HUES64 (cell line): ENCODE results near the gene ZNF365. TPM values are rescaled to one million over a fixed set of nuclear protein-coding genes. Genes with fewer than 3 reads are reported as not detected.

Source experiments
- H3K27ac ChIP-seq: 2 replicates; pipeline ENCODE4 v1.7.0; 2013; ENCODE audit warnings: low read depth, low read length, inconsistent platforms
- H3K27me3 ChIP-seq: 2 replicates; pipeline ENCODE4 v1.6.1; 2013; ENCODE audit warnings: mild to moderate bottlenecking, low read length; ENCODE audit not compliant: insufficient read depth
- H3K36me3 ChIP-seq: 2 replicates; pipeline ENCODE4 v1.6.1; 2013; ENCODE audit warnings: mild to moderate bottlenecking, low read length; ENCODE audit not compliant: insufficient read depth
- H3K4me1 ChIP-seq: 2 replicates; pipeline ENCODE4 v1.6.1; 2013; ENCODE audit warnings: mild to moderate bottlenecking, low read length, moderate library complexity; ENCODE audit not compliant: insufficient read depth
- H3K4me3 ChIP-seq: 2 replicates; pipeline ENCODE4 v1.5.1; 2013; ENCODE audit warnings: mild to moderate bottlenecking, low read length, moderate library complexity
- H3K9ac ChIP-seq: 2 replicates; pipeline ENCODE4 v1.6.1; 2013; ENCODE audit warnings: mild to moderate bottlenecking, low read depth, low read length
- H3K9me3 ChIP-seq: 2 replicates; pipeline ENCODE4 v1.6.1; 2013; ENCODE audit warnings: low read depth, low read length; ENCODE audit not compliant: insufficient read depth
- WGBS: fragments of 150-250, 120-280 bp; methylation state at CpG from one replicate; pipeline ENCODE4 v1.1.7; 2013; ENCODE audit warnings: missing lambda C conversion rate; 5-methylcytosine and 5-hydroxymethylcytosine counted together
- polyA plus RNA-seq, 2 experiments: library from polyadenylated mRNA; stranded (reverse); fragments of 50-300 nt; gene quantifications; one replicate each; pipeline ENCODE4 v1.2.3, GENCODE V29; 2013

The ZNF365 gene, protein sequence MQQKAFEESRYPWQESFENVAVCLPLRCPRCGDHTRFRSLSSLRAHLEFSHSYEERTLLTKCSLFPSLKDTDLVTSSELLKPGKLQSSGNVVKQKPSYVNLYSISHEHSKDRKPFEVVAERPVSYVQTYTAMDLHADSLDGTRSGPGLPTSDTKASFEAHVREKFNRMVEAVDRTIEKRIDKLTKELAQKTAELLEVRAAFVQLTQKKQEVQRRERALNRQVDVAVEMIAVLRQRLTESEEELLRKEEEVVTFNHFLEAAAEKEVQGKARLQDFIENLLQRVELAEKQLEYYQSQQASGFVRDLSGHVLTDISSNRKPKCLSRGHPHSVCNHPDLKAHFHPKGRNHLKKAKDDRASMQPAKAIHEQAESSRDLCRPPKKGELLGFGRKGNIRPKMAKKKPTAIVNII
- 0.15 TPM for polyA plus RNA-seq (2013, experiment 1 of 2)
- 0.19 TPM for polyA plus RNA-seq (2013, experiment 2 of 2)

DNA sequence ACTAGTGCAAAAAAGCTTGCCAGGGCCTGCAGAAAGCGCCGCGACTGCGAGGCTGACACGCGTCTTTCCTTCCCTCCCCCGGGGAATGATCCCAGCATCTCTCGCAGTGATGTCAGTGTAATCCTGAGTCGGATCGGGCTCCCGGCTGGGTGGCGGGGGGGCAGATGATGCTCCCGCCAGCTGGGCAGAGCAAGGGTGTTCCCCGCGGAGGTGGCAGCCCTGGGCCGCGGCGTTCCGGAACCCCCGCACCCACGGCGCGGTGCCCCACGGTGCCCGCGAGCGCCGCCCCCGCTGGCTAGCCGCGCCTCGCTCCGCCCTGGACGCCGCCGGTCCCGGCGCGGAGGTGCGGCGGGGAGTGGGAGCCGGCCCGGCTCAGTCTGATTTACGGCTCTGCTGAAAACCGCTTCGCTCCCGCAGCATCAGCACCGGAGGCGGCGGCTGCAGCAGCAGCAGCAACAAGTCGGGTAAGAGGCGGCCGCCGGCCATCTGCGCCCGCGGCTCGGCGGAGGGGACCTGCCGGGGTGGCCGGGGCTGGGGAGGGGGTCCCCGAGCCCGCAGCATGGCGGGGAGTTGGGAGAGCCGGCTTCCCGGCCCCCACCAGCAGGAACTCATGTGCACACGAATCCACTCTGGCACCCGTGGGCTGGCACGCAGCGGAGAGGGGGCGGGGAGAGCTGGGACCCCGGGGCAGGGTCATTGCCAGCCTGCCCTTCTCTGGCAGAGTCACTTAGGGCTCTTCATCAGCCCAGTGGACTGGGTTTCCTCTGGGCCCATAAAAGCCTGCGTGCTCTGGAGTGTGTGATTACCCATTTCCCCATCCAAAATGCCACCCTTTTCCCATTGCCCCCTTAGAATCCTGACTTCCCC is at the start of gene ZNF365:
TSS of gene ZNF365 (plus strand) at position 375 of the 867 bp plus-strand sequence. CDS start 1,825 bp downstream, outside the sequence.
- H3K36me3 ChIP-seq, result no peaks in the 10 kb centered on the region
- H3K9ac ChIP-seq, result no peak within 1 kb of the TSS; the same call in 1 of the 2 replicates
- 0 out of 2 replicates have a peak, but pooled peaks cover 3% of the 10 kb centered on the region for H3K4me1 ChIP-seq
- peaks cover 38% of the 10 kb centered on the region for H3K27me3 ChIP-seq
- 2% methylated on average over 73 of the region's 73 CpGs for WGBS
- H3K9me3 ChIP-seq, result no peaks in the 10 kb centered on the region
- H3K27ac ChIP-seq, result no peak within 1 kb of the TSS
- peak within 1 kb of the TSS; percentile 58 for H3K4me3 ChIP-seq

DNA sequence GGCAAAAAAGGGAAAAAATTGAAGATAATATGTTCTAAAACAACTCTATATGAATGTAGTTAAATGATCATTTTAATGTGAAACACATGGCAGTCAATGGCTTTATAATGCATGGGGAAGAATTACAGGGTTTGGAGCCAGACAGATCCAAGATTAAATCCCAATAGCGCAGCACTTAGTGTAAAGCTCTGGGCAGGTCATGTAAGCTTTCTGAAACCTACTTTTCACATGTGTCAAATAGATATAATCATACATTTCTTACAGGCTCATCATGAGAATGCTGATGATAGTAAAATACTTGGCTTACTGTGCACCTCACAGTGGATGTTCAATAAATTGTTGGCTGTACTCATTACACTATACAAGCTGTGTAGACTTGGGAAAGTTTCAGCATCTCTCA is 48.0 kb upstream of the ZNF365 start:
- Histone ChIP-seq H3K27me3 (no peaks in the 10 kb centered on the region), H3K4me1 (no peaks in the 10 kb centered on the region), H3K36me3 (no peaks in the 10 kb centered on the region), H3K4me3 (no peak overlapping the region), H3K9ac (no peak overlapping the region), H3K27ac (no peak overlapping the region), H3K9me3 (no peaks in the 10 kb centered on the region)
- 92% methylated on average over 1 of the region's 1 CpG for whole genome bisulfite sequencing

DNA sequence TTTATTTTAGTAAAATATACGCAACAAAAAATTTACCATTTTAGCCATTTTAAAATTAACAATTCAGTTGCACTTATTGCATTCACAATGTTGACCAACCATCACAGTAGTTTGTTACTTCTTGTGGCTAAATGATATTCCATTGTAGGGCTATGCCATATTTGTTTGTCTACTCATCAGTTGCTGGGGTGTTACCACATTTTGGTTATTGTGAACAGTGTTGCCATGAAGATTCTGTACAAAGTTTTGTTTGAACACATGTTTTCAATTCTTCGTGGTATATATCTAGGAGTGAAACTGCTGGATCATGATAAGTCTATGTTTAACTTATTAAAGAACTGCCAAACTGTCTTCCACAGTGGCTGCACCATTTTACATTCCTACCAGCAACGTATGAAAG is 46.3 kb upstream of the ZNF365 start:
- Histone ChIP-seq H3K27me3 (no peaks in the 10 kb centered on the region), H3K36me3 (no peaks in the 10 kb centered on the region), H3K9ac (no peak overlapping the region), H3K4me3 (no peak overlapping the region), H3K9me3 (peaks cover 8% of the 10 kb centered on the region), H3K4me1 (no peaks in the 10 kb centered on the region), H3K27ac (no peak overlapping the region)
- 89% methylated on average over 2 of the region's 3 CpGs for WGBS

DNA sequence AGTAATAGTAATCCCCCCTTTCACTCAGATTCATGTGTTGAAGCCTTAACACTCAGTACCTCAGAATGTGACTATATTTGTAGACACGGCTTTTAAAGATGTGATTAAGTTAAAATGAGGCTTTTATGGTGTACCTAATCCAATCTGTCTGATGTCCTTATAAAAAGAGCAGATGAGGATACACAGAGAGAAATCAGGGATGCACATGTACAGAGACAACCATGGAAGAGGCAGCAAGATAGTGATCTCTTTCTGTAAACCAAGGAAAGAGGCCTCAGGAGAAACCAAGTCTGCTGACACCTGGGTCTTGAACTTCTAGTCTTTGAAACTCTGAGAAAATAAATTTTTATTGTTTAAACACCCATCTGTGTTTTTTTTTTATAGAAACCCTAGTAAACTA is 44.0 kb upstream of the ZNF365 start:
- no peaks in the 10 kb centered on the region for H3K4me1 ChIP-seq
- no peak overlapping the region for H3K9ac ChIP-seq
- peaks cover 15% of the 10 kb centered on the region for H3K9me3 ChIP-seq
- no peaks in the 10 kb centered on the region for H3K36me3 ChIP-seq
- no peak overlapping the region for H3K4me3 ChIP-seq
- H3K27me3 ChIP-seq, result no peaks in the 10 kb centered on the region
- no peak overlapping the region for H3K27ac ChIP-seq
- 88% methylated on average over 1 of the region's 1 CpG for WGBS

DNA sequence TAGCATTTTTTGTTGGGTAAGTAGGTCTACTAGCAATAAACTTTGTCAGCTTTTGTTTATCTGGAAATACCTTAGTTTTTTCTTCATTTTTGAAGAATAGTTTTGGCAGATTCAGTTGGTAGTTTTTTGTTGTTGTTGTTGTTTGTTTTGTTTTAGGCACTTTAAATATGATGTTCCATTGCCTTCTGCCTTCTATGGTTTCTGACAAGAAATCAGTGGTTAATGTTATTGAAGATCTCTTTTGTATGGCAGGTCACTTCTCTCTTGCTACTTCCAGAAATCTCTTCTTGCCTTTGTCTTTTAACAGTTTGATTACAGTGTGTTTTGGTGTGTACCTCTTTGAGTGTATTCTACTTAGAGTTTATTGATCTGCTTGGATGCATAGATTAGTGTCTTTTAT is 41.8 kb upstream of the ZNF365 start:
- Histone ChIP-seq H3K27me3 (no peaks in the 10 kb centered on the region), H3K4me1 (no peaks in the 10 kb centered on the region), H3K9me3 (peaks cover 16% of the 10 kb centered on the region), H3K9ac (no peak overlapping the region), H3K4me3 (no peak overlapping the region), H3K27ac (no peak overlapping the region), H3K36me3 (no peaks in the 10 kb centered on the region)

DNA sequence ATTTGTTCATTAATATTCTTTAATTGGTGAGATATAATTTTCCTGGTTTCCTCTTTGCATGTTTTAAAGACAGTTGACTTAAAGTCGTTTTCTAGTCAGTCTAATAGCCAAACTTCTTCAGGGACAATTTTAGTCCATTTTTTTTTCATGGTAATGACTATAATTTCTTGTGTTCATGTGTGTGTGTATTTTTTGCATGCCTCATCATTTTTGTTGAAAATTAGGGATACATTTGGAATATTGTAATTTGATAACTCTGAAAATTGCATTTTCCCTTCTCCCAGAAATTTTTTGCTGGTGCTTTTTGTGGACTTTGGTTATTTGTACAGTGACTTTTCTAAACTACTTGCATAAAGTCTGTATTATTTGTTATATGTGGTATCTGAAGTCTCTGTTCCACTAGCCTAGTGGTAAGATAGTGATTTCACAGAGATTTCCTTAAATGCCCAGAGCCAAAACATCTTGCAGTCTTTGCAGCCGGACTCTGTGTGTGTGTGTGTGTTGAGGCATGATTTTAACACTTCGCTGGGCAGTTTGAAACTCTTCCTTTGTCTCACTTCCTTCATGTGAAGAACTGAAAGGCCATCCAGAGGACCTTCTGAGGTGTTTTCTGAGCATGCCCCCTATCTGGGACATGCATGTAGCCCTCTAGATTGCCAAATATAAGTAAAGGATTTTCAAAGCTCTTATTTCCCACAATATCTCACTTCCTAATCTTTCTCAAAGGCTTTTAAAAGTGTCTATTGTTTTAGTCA is 40.9 kb upstream of the ZNF365 start:
- no peak overlapping the region for H3K27ac ChIP-seq
- no peaks in the 10 kb centered on the region for H3K27me3 ChIP-seq
- H3K9ac ChIP-seq, result no peak overlapping the region
- WGBS, result 84% methylated on average over 3 of the region's 3 CpGs
- H3K4me3 ChIP-seq, result no peak overlapping the region
- no peaks in the 10 kb centered on the region for H3K36me3 ChIP-seq
- peaks cover 19% of the 10 kb centered on the region for H3K9me3 ChIP-seq
- H3K4me1 ChIP-seq, result no peaks in the 10 kb centered on the region

DNA sequence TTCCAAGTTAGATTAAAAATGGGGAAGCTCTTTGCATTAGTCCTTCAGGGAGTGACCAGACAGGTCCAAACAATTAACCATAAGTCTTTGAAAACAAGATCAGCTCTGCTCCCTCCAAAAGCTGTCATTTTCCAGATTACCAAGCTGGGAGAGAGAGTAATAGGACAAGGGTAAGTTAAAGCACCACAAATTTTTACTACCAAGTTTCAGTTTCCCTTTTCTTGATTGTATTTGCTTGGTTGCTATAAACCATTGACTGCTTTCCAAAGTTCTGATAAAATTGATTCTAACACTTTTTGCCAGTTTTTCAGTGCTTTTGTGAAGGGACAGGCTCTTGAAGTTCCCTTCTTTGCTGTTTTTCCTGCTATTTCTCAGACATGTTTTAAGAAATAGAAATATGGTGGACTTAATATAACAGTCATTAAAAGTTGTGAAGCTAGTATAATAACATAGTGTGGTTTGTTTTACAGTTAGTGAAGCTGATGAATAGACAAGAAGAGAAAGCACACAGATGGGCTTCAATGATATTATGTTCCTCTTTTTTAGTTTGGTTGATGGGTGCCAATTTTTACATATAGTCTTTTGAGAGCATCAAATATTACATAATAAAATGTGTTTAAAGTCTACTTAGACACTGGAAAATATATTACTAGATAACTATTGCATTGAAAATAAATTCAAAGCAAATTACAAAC is 40.0 kb upstream of the ZNF365 start:
- no peak overlapping the region for H3K4me3 ChIP-seq

DNA sequence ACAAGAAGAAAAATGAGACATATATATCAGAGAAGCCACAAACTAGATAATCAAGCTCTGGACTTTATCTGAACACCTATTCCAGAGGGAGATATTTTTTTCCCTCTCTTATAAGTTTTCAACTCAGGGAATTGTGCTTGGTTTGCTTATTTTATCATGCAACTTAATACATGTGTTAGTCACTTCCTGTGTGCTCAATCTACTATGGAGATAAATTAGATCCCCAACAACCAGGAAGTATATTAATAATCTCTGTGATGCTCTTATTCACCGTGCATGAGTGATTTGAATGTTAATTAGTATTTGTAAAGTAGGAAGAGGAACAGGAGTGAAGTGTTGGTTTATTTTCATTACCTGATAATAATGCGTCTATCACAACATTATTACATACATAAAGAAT is 38.8 kb upstream of the ZNF365 start:
- no peaks in the 10 kb centered on the region for H3K4me1 ChIP-seq
- H3K36me3 ChIP-seq, result no peaks in the 10 kb centered on the region
- no CpG with 5 or more reads among the region's 2 CpGs for WGBS
- no peaks in the 10 kb centered on the region for H3K27me3 ChIP-seq
- H3K9ac ChIP-seq, result no peak overlapping the region
- peaks cover 28% of the 10 kb centered on the region for H3K9me3 ChIP-seq
- no peak overlapping the region for H3K4me3 ChIP-seq
- no peak overlapping the region for H3K27ac ChIP-seq

More for the DNA sequence above, 40.0 kb upstream of the ZNF365 start:
- Histone ChIP-seq H3K27ac (no peak overlapping the region), H3K36me3 (no peaks in the 10 kb centered on the region), H3K9ac (no peak overlapping the region), H3K9me3 (peaks cover 22% of the 10 kb centered on the region), H3K27me3 (no peaks in the 10 kb centered on the region), H3K4me1 (no peaks in the 10 kb centered on the region)

DNA sequence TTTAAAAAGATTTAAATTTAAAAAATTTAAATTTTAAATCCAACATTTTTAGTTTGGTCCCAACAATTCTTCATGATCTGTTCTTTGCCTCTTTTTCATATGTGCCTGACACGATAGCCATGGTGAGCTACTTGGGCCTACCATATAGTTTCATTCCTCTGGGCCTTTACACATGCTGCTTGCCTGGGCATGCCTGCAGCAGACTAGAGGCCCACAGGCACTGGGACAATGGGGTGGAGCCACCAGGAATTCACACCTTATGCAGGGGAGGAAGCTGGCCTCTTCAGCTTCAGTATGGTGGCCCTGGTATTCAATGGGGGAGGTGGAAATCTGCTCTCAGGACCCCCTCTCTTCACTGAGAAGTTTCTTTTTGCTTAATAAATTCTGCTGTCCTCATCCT is 37.8 kb upstream of the ZNF365 start:
- Histone ChIP-seq H3K27me3 (no peaks in the 10 kb centered on the region), H3K4me3 (no peak overlapping the region), H3K9ac (no peak overlapping the region), H3K27ac (no peak overlapping the region), H3K9me3 (peaks cover 38% of the 10 kb centered on the region), H3K4me1 (no peaks in the 10 kb centered on the region), H3K36me3 (no peaks in the 10 kb centered on the region)
- 95% methylated on average over 1 of the region's 1 CpG for WGBS

DNA sequence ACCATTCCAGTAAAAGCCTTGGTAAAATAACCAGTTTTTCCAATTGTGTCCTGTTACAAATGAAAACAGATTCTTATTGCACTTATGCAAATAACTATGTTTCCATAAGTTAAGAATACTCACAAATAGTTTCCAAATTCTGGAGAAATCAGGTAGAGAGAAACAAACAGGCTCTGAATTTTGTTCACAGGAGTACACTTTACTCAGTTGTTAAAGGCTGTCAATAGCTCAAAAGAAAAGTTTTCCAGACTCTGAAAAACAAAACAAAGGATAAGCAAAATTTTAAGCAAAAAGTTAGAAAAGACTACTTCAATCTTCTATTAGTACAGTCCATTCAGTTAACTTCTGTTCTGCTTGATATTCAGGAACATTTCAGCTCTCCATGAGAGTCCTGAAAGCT is 32.8 kb upstream of the ZNF365 start:
- H3K9me3 ChIP-seq, result peaks cover 60% of the 10 kb centered on the region
- H3K27me3 ChIP-seq, result no peaks in the 10 kb centered on the region
- no peak overlapping the region for H3K4me3 ChIP-seq
- no peak overlapping the region for H3K9ac ChIP-seq
- no peaks in the 10 kb centered on the region for H3K36me3 ChIP-seq
- no peak overlapping the region for H3K27ac ChIP-seq
- H3K4me1 ChIP-seq, result no peaks in the 10 kb centered on the region
